Right lobe of liver (tissue), 4 donors: Measurements from ENCODE around the gene NMRK2.

Source experiments
- CTCF ChIP-seq, 4 donors: fragments of 200-600 bp in 3 of 4; fragments of 450-650 bp in 1 of 4; IDR thresholded peaks; one replicate each; pipeline versions ENCODE4 v1.5.1 to v1.8.0; 2016 to 2022; ENCODE audit warnings: antibody characterized with exemption in 4 of 4, mild to moderate bottlenecking in 2 of 4
- POLR2A ChIP-seq: fragments of 450-650 bp; IDR thresholded peaks from one replicate; pipeline ENCODE4 v1.6.1; 2017; ENCODE audit warnings: antibody characterized with exemption, mild to moderate bottlenecking
- donor health status: DM: no; HTN: no; CAD: no.
- donor health status: DM: no; HTN: no; CAD: no.
- donor health status: DM: no; HTN: yes; CAD: no.

GRCh38 chr19:3942790-3943409 is 10.0 kb downstream of the NMRK2 start:
- TF ChIP-seq CTCF (IDR thresholded peaks at IDR 0.05) = no peak
- no peak for TF ChIP-seq POLR2A
